Measurements from ENCODE around the gene DUSP2. TPM values are rescaled to one million over a fixed set of nuclear protein-coding genes. Genes with fewer than 3 reads are reported as not detected.

The DUSP2 gene
- total RNA-seq, 2 donors from 2014 or later: 8.5 to 22.2 TPM

DNA sequence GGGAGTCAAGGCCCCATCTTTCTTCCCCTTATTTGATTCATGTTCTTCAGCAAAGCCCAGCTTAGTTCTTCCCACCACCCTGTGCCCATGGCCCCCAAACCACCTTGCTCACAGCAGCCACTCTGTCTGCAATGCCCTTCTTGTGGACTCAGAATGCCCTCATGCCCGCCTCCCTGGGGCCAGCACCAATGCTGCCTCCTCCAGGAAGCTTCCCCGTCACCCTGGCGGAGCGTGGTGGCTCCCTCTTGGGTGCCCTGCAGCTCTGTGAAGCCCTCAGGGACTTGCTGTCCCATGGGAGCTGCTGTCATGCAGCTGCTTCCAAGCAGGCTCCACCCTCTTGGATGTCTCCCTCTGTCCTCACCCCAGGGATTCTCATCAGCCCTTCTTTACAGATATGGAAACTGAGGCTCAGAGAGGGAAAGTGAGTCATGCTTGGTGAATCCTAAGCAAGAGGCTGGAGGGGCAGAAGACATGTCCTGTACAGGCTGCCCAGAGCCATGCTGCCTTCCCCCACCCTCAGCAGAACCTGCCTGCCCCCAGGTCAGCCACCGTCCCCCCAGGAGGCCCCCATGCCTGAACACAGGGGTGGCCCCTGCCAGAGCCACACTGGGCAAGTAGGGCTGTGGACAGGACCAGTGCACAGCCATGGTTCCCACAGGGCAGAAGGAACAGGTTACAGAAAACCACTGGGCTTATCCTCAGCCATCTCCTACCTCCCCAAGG is 11.8 kb upstream of the DUSP2 start:
- Histone ChIP-seq H3K27me3 (replicated peaks; ENCODE audit: insufficient read depth) (no peaks in the 10 kb centered on the region), H3K36me3 (no peaks in the 10 kb centered on the region), H3K4me1 (ENCODE audit: control insufficient read depth in 1 of 2, low read depth in 2 of 2) (no peaks in the 10 kb centered on the region), H3K4me3 (no peak overlapping the region), H3K9me3 (no peaks in the 10 kb centered on the region), H3K27ac (no peak overlapping the region)
- ATAC-seq (ENCODE audit: insufficient number of reproducible peaks, low FRiP score, low read depth) (no peak), DNase-seq (ENCODE audit: low spot score) (no peak)
- TF ChIP-seq, protein P1, sequence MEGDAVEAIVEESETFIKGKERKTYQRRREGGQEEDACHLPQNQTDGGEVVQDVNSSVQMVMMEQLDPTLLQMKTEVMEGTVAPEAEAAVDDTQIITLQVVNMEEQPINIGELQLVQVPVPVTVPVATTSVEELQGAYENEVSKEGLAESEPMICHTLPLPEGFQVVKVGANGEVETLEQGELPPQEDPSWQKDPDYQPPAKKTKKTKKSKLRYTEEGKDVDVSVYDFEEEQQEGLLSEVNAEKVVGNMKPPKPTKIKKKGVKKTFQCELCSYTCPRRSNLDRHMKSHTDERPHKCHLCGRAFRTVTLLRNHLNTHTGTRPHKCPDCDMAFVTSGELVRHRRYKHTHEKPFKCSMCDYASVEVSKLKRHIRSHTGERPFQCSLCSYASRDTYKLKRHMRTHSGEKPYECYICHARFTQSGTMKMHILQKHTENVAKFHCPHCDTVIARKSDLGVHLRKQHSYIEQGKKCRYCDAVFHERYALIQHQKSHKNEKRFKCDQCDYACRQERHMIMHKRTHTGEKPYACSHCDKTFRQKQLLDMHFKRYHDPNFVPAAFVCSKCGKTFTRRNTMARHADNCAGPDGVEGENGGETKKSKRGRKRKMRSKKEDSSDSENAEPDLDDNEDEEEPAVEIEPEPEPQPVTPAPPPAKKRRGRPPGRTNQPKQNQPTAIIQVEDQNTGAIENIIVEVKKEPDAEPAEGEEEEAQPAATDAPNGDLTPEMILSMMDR (IDR thresholded peaks at IDR 0.05): no peak

DNA sequence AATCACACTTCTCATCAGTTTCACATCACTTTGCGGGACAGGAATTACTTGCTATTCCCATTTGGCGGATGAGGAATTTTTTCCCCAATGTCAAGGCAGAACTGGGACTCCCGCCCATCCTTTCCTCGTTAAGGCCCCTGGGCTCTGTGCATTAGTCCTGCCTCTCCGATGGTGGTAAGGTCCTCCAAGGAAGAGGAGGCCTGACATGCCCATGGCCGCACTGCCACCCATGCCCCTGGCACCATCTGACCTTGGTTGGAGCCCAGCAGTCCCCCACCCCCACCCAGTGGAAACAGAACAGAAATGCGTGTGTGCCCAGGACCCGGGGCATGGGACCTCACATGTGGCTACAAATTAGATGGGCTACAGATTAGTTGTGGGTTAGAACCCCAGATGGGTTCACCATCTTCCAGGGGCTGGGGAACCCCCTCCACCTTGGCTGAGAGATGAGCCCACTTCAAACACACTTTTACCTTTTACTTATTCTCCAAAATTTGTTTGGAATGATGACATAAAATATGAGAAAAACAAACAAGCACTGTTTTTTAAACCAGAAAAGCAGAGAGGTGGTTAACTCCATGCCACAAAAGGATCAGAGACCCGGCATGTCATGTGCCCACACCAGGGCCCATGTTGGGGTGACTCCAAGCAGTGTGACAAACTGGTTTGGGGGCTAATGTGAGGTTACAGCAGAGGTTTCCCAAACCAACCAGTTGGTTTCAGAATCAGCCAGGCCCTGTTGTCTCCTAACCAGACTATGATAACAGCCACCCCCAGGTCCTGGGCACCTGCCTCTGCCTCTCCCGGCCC is 11.0 kb upstream of the DUSP2 start:
- H3K27ac ChIP-seq: no peak overlapping the region
- no peaks in the 10 kb centered on the region for H3K9me3 ChIP-seq
- H3K4me3 ChIP-seq: no peak overlapping the region
- DNase-seq (ENCODE audit: low spot score) (no peak), ATAC-seq (ENCODE audit: insufficient number of reproducible peaks, low FRiP score, low read depth) (no peak)
- H3K36me3 ChIP-seq: no peaks in the 10 kb centered on the region
- no peaks in the 10 kb centered on the region for H3K4me1 ChIP-seq (ENCODE audit: control insufficient read depth in 1 of 2, low read depth in 2 of 2)
- TF ChIP-seq, protein P1 (IDR thresholded peaks at IDR 0.05): no peak
- H3K27me3 ChIP-seq (replicated peaks; ENCODE audit: insufficient read depth): no peaks in the 10 kb centered on the region

DNA sequence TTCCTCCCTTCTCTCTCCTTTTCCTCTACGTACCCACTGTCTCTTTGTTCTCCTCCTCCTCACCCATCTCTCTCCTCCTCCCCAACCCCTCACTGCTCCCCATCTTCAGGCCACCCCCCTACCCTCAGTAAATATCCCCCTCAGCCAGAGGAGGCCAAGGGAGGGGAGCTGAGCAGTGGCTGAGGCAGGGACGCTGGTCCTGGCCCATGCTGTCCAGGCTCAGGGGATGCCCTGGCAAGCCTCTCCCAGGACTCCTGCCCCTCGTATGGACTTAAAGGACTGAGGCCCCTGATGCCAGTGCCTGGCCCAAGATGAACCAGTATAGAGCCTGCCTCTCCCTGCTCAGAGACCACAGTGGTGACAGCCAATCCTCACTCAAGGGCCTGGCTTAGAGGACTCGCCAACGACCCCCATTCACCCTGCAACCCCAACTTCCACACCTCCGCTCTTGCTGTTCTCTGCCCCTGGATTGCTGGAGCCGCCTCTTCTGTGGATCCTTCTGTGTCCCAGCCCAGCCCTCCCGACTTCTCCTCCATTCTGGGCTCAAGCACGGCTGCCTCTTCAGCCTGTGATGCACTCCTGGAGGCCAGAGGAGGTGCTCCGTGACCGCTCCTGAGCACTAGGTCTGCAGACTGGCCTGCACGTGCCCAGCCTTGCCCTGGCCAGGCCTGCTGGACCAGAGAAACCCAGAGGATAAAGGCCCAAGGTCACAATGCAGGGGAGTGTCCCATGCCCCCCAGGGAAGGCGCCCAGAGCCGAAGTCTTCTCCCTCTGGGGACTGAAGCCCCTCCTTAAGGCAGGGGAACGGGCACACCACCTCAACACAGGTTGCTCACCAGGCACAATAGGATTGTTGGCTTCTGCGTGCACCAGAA is 9.5 kb upstream of the DUSP2 start:
- Histone ChIP-seq H3K9me3 (no peaks in the 10 kb centered on the region), H3K4me1 (ENCODE audit: control insufficient read depth in 1 of 2, low read depth in 2 of 2) (no peaks in the 10 kb centered on the region), H3K36me3 (no peaks in the 10 kb centered on the region), H3K27me3 (replicated peaks; ENCODE audit: insufficient read depth) (no peaks in the 10 kb centered on the region), H3K4me3 (no peak overlapping the region), H3K27ac (no peak overlapping the region)
- TF ChIP-seq, protein P1 (IDR thresholded peaks at IDR 0.05): no peak
- ATAC-seq (ENCODE audit: insufficient number of reproducible peaks, low FRiP score, low read depth) (no peak), DNase-seq (ENCODE audit: low spot score) (no peak)

DNA sequence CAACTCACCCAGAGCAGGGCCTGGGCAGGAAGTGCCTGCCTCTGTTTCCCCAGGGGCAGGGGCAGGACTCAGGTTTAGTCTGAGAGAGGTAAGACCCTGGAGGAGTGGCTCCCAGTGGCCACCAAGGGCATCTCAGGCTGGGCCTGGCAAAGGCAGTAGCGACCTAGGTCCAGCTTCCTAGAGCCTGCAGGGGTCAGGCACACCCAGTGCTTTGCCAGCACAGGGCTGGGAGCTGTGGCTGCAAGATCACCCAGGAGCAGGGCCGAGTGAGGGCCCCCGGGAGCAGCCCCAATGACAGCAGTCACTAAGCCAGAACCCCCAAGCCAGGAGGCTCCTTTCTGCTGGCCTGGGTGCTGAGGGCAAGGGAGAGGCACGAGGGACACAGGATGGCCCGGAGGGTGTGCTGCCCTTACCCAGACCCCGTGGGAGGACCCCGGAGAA is 8.8 kb upstream of the DUSP2 start:
- ATAC-seq (ENCODE audit: insufficient number of reproducible peaks, low FRiP score, low read depth): no peak
- Histone ChIP-seq H3K27ac (no peak overlapping the region), H3K36me3 (no peaks in the 10 kb centered on the region), H3K4me1 (ENCODE audit: control insufficient read depth in 1 of 2, low read depth in 2 of 2) (peaks cover 0 to 2% of the 10 kb centered on the region in 2 donors), H3K9me3 (no peaks in the 10 kb centered on the region), H3K27me3 (replicated peaks; ENCODE audit: insufficient read depth) (no peaks in the 10 kb centered on the region), H3K4me3 (no peak overlapping the region)
- DNase-seq (ENCODE audit: low spot score): peak; percentile 0
- TF ChIP-seq, protein P1 (IDR thresholded peaks at IDR 0.05): no peak

All from thoracic aorta (tissue), 2 donors.